CD4-positive, CD25-positive, alpha-beta regulatory T cell (primary cell): ENCODE measurements around the gene ECE2. TPM values are rescaled to one million over a fixed set of nuclear protein-coding genes. Genes with fewer than 3 reads are reported as not detected.
A peak's percentile ranks its signal among the peaks of the same experiment; 100 is the strongest.

Experiments
- ATAC-seq, 2 donors: fragments of 150-1000 bp; cut with Tn5 transposase; one replicate each; pipeline ENCODE4 v1.10.0; 2021; ENCODE audit warnings: low read depth in 2 of 2, moderate number of reproducible peaks in 2 of 2, moderate library complexity in 1 of 2
- DNase-seq, 3 donors: peaks; one replicate each; pipeline versions ENCODE4 v3.0.0 to v3.0.0-alpha.2; 2012 to 2022; ENCODE audit warnings: mixed read lengths in 1 of 3
- H3K27ac ChIP-seq: one replicate; pipeline ENCODE4 v1.7.0; 2013; ENCODE audit warnings: mild to moderate bottlenecking, low read length; ENCODE audit not compliant: insufficient read depth, poor library complexity, severe bottlenecking
- H3K27me3 ChIP-seq: one replicate; pipeline ENCODE4 v1.7.0; 2013; ENCODE audit warnings: low read length; ENCODE audit not compliant: control insufficient read depth, insufficient read depth
- H3K36me3 ChIP-seq: one replicate; pipeline ENCODE4 v1.7.0; 2013; ENCODE audit warnings: mild to moderate bottlenecking, low read length, moderate library complexity; ENCODE audit not compliant: control insufficient read depth, insufficient read depth
- H3K4me1 ChIP-seq: 2 replicates; pipeline ENCODE4 v1.7.0; 2013; ENCODE audit warnings: mild to moderate bottlenecking, low read length; ENCODE audit not compliant: insufficient read depth, control insufficient read depth, poor library complexity, severe bottlenecking
- H3K4me3 ChIP-seq: one replicate; pipeline ENCODE4 v1.7.0; 2013; ENCODE audit warnings: low read depth, mild to moderate bottlenecking, low read length, moderate library complexity
- H3K9me3 ChIP-seq, 2 experiments: 1 replicate in 1 of 2; 2 replicates in 1 of 2; pipeline ENCODE4 v1.7.0; 2013; ENCODE audit warnings: low read length in 2 of 2, mild to moderate bottlenecking in 1 of 2, moderate library complexity in 1 of 2; ENCODE audit not compliant: control insufficient read depth in 2 of 2
- H3K27ac Mint-ChIP-seq, 3 donors: one replicate each; pipeline ENCODE4 v1.8.0; 2020 to 2022; ENCODE audit warnings: mild to moderate bottlenecking in 3 of 3, mixed read lengths in 3 of 3, moderate library complexity in 2 of 3
- H3K27me3 Mint-ChIP-seq: one replicate; pipeline ENCODE4 v1.8.0; 2022; ENCODE audit warnings: mild to moderate bottlenecking, mixed read lengths
- H3K36me3 Mint-ChIP-seq: one replicate; pipeline ENCODE4 v1.8.0; 2020; ENCODE audit warnings: mixed read lengths
- H3K4me1 Mint-ChIP-seq, 4 donors: one replicate each; pipeline ENCODE4 v1.8.0; 2020 to 2022; ENCODE audit warnings: mixed read lengths in 4 of 4, mild to moderate bottlenecking in 1 of 4
- H3K4me3 Mint-ChIP-seq, 4 donors: one replicate each; pipeline ENCODE4 v1.8.0; 2020 to 2022; ENCODE audit warnings: mild to moderate bottlenecking in 4 of 4, mixed read lengths in 4 of 4, moderate library complexity in 3 of 4
- H3K9me3 Mint-ChIP-seq, 7 donors: one replicate each; pipeline ENCODE4 v1.8.0; 2020 to 2022; ENCODE audit warnings: mixed read lengths in 7 of 7, mild to moderate bottlenecking in 3 of 7, moderate library complexity in 2 of 7
- polyA plus RNA-seq, 4 donors: library from polyadenylated mRNA; unstranded; fragments of 300-500 nt; fragmentation: Illumina TruSeq; gene quantifications; one replicate each; pipeline ENCODE4 v1.2.3, GENCODE V29; 2021
- total RNA-seq: library from RNA; stranded (reverse); gene quantifications from one replicate; pipeline ENCODE4 v1.2.3, GENCODE V29; 2022

The ECE2 gene
- total and polyA plus RNA-seq, 5 donors from 2014 or later, result not detected

GRCh38 chr3:184257083-184257915 is 18.5 kb upstream of the ECE2 start:
- H3K36me3 ChIP-seq, result no peaks in the 10 kb centered on the region
- ATAC-seq, result no peak
- peaks cover 18% of the 10 kb centered on the region for H3K27me3 Mint-ChIP-seq

GRCh38 chr3:184258926-184259325 is 16.9 kb upstream of the ECE2 start:
- H3K9me3 Mint-ChIP-seq, result peaks cover 0 to 4% (median 0%) of the 10 kb centered on the region in 7 donors
- DNase-seq (no peak), ATAC-seq (no peak)
- no peaks in the 10 kb centered on the region for H3K36me3 ChIP-seq
- peak overlapping the region; percentile 59 to 85 (median 72) for H3K4me3 Mint-ChIP-seq
- H3K9me3 ChIP-seq, result no peaks in the 10 kb centered on the region
- H3K36me3 Mint-ChIP-seq, result peaks cover 8% of the 10 kb centered on the region
- H3K4me3 ChIP-seq, result no peak overlapping the region
- H3K27ac Mint-ChIP-seq, result peak overlapping the region in 1 of 3 donors; percentile 33
- H3K27me3 ChIP-seq, result peaks cover 9% of the 10 kb centered on the region
- H3K4me1 ChIP-seq, result peaks cover 28% of the 10 kb centered on the region
- H3K27me3 Mint-ChIP-seq, result peaks cover 32% of the 10 kb centered on the region
- H3K27ac ChIP-seq, result no peak overlapping the region
- peaks cover 0 to 28% (median 19%) of the 10 kb centered on the region in 4 donors for H3K4me1 Mint-ChIP-seq

More at GRCh38 chr3:184257083-184257915, 18.5 kb upstream of the ECE2 start:
- Histone ChIP-seq H3K27me3 (peaks cover 3% of the 10 kb centered on the region), H3K4me1 (peaks cover 20% of the 10 kb centered on the region), H3K27ac (no peak overlapping the region), H3K9me3 (no peaks in the 10 kb centered on the region), H3K4me3 (no peak overlapping the region)
- Mint-ChIP-seq H3K27ac (peak overlapping the region in 1 of 3 donors; percentile 84), H3K4me3 (peak overlapping the region in 3 of 4 donors; percentile 46 to 82 (median 77)), H3K4me1 (peaks cover 0 to 23% (median 15%) of the 10 kb centered on the region in 4 donors), H3K9me3 (peaks cover 0 to 2% (median 0%) of the 10 kb centered on the region in 7 donors), H3K36me3 (peaks cover 8% of the 10 kb centered on the region)
- DNase-seq, result no peak

GRCh38 chr3:184259396-184259877 is 16.4 kb upstream of the ECE2 start:
- Mint-ChIP-seq H3K4me3 (peak overlapping the region; percentile 62 to 85 (median 76)), H3K27me3 (peaks cover 37% of the 10 kb centered on the region), H3K4me1 (peaks cover 0 to 28% (median 19%) of the 10 kb centered on the region in 4 donors), H3K27ac (peak overlapping the region in 1 of 3 donors; percentile 26), H3K9me3 (peaks cover 0 to 4% (median 0%) of the 10 kb centered on the region in 7 donors), H3K36me3 (peaks cover 8% of the 10 kb centered on the region)
- peaks cover 28% of the 10 kb centered on the region for H3K4me1 ChIP-seq
- H3K36me3 ChIP-seq, result no peaks in the 10 kb centered on the region
- ATAC-seq (no peak), DNase-seq (no peak)
- H3K9me3 ChIP-seq, result no peaks in the 10 kb centered on the region
- H3K27me3 ChIP-seq, result peaks cover 9% of the 10 kb centered on the region
- H3K4me3 ChIP-seq, result no peak overlapping the region
- H3K27ac ChIP-seq, result no peak overlapping the region

GRCh38 chr3:184259878-184260723 is 15.7 kb upstream of the ECE2 start:
- H3K4me1 Mint-ChIP-seq, result peaks cover 0 to 28% (median 19%) of the 10 kb centered on the region in 4 donors
- peak; percentile 51 to 61 for ATAC-seq
- Histone ChIP-seq H3K4me1 (peaks cover 28% of the 10 kb centered on the region), H3K36me3 (no peaks in the 10 kb centered on the region), H3K4me3 (peak overlapping the region; percentile 44), H3K9me3 (no peaks in the 10 kb centered on the region), H3K27me3 (peaks cover 11% of the 10 kb centered on the region), H3K27ac (no peak overlapping the region)
- peaks cover 0 to 4% (median 0%) of the 10 kb centered on the region in 7 donors for H3K9me3 Mint-ChIP-seq
- peaks cover 8% of the 10 kb centered on the region for H3K36me3 Mint-ChIP-seq
- peaks cover 44% of the 10 kb centered on the region for H3K27me3 Mint-ChIP-seq
- H3K27ac Mint-ChIP-seq, result no peak overlapping the region
- peak overlapping the region; percentile 78 to 89 (median 84) for H3K4me3 Mint-ChIP-seq
- peak in 2 of 3 donors; percentile 12 to 37 for DNase-seq

GRCh38 chr3:184260724-184261269 is 15.0 kb upstream of the ECE2 start:
- no peak for ATAC-seq
- Mint-ChIP-seq H3K27me3 (peaks cover 45% of the 10 kb centered on the region), H3K4me3 (peak overlapping the region; percentile 78 to 89 (median 84)), H3K36me3 (peaks cover 5% of the 10 kb centered on the region), H3K9me3 (peaks cover 0 to 4% (median 0%) of the 10 kb centered on the region in 7 donors), H3K27ac (no peak overlapping the region), H3K4me1 (peaks cover 0 to 28% (median 18%) of the 10 kb centered on the region in 4 donors)
- no peak for DNase-seq
- peaks cover 28% of the 10 kb centered on the region for H3K4me1 ChIP-seq
- H3K27me3 ChIP-seq, result peaks cover 11% of the 10 kb centered on the region
- no peaks in the 10 kb centered on the region for H3K9me3 ChIP-seq
- no peaks in the 10 kb centered on the region for H3K36me3 ChIP-seq
- H3K4me3 ChIP-seq, result peak overlapping the region; percentile 44
- no peak overlapping the region for H3K27ac ChIP-seq

GRCh38 chr3:184261270-184261853 is 14.5 kb upstream of the ECE2 start, which contains the start of gene CAMK2N2:
CAMK2N2 (minus strand) TSS chr3:184261553; CDS start chr3:184261285, 268 bp downstream.
- Histone ChIP-seq H3K9me3 (no peaks in the 10 kb centered on the region), H3K4me1 (peaks cover 28% of the 10 kb centered on the region), H3K36me3 (no peaks in the 10 kb centered on the region), H3K27me3 (peaks cover 11% of the 10 kb centered on the region), H3K27ac (no peak within 1 kb of the TSS), H3K4me3 (peak within 1 kb of the TSS; percentile 69)
- DNase-seq (peak in 2 of 3 donors; percentile 42 to 59), ATAC-seq (peak; percentile 25 to 43)
- H3K4me3 Mint-ChIP-seq, result peak within 1 kb of the TSS; percentile 84 to 89 (median 87)
- H3K27ac Mint-ChIP-seq, result peak within 1 kb of the TSS in 2 of 3 donors; percentile 13 to 57
- peaks cover 46% of the 10 kb centered on the region for H3K27me3 Mint-ChIP-seq
- peaks cover 5% of the 10 kb centered on the region for H3K36me3 Mint-ChIP-seq
- peaks cover 0 to 4% (median 0%) of the 10 kb centered on the region in 7 donors for H3K9me3 Mint-ChIP-seq
- H3K4me1 Mint-ChIP-seq, result peaks cover 0 to 28% (median 18%) of the 10 kb centered on the region in 4 donors
